ENCODE data around the gene TFAP2C.

The TFAP2C gene

DNA sequence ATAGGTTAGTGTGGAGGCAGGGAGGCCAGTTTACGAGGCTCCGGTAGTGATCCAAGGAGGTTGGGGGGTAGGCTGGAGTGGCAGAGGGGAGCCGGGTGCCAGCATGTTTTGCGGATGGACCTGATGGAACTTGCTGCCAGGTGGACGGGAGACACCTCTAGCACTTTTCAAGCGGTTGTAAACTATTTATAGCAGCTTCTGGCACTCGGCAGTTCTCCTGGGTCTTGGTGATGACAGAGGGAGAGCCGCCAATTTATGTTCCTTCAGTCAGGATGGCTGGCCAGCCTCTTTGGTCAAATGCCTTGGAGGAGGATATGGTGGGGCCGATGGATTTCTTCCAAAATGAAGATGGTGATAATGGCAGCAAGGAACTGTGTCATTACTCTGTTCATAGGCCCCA, 28.8 kb downstream of the TFAP2C start:
- TF ChIP-seq POLR2AphosphoS5 (IDR thresholded peaks at IDR 0.05; ENCODE audit: low read depth, low read length): no peak
- no peak for TF ChIP-seq SIN3A (IDR thresholded peaks at IDR 0.05; ENCODE audit: borderline replicate concordance, insufficient read depth, low read length)
- TF ChIP-seq TAF1 (IDR thresholded peaks at IDR 0.05; ENCODE audit: borderline replicate concordance, insufficient read depth, low read length): no peak
- no peak for TF ChIP-seq FOXP2 (optimal IDR thresholded peaks at IDR 0.05; ENCODE audit: borderline replicate concordance, extremely low read depth, extremely low read length, insufficient read depth)
- TF ChIP-seq, protein P1, sequence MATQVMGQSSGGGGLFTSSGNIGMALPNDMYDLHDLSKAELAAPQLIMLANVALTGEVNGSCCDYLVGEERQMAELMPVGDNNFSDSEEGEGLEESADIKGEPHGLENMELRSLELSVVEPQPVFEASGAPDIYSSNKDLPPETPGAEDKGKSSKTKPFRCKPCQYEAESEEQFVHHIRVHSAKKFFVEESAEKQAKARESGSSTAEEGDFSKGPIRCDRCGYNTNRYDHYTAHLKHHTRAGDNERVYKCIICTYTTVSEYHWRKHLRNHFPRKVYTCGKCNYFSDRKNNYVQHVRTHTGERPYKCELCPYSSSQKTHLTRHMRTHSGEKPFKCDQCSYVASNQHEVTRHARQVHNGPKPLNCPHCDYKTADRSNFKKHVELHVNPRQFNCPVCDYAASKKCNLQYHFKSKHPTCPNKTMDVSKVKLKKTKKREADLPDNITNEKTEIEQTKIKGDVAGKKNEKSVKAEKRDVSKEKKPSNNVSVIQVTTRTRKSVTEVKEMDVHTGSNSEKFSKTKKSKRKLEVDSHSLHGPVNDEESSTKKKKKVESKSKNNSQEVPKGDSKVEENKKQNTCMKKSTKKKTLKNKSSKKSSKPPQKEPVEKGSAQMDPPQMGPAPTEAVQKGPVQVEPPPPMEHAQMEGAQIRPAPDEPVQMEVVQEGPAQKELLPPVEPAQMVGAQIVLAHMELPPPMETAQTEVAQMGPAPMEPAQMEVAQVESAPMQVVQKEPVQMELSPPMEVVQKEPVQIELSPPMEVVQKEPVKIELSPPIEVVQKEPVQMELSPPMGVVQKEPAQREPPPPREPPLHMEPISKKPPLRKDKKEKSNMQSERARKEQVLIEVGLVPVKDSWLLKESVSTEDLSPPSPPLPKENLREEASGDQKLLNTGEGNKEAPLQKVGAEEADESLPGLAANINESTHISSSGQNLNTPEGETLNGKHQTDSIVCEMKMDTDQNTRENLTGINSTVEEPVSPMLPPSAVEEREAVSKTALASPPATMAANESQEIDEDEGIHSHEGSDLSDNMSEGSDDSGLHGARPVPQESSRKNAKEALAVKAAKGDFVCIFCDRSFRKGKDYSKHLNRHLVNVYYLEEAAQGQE (IDR thresholded peaks at IDR 0.05; ENCODE audit: insufficient read depth in 1 of 2, low read depth in 2 of 2, low read length in 2 of 2): no peak

GRCh38 chr20:56663660-56664059, 34.6 kb downstream of the TFAP2C start:
- TF ChIP-seq, protein P1 (IDR thresholded peaks at IDR 0.05; ENCODE audit: insufficient read depth in 1 of 2, low read depth in 2 of 2, low read length in 2 of 2): no peak
- no peak for TF ChIP-seq SIN3A (IDR thresholded peaks at IDR 0.05; ENCODE audit: borderline replicate concordance, insufficient read depth, low read length)
- TF ChIP-seq POLR2AphosphoS5 (IDR thresholded peaks at IDR 0.05; ENCODE audit: low read depth, low read length): no peak
- no peak for TF ChIP-seq TAF1 (IDR thresholded peaks at IDR 0.05; ENCODE audit: borderline replicate concordance, insufficient read depth, low read length)
- TF ChIP-seq FOXP2 (optimal IDR thresholded peaks at IDR 0.05; ENCODE audit: borderline replicate concordance, extremely low read depth, extremely low read length, insufficient read depth): no peak

DNA sequence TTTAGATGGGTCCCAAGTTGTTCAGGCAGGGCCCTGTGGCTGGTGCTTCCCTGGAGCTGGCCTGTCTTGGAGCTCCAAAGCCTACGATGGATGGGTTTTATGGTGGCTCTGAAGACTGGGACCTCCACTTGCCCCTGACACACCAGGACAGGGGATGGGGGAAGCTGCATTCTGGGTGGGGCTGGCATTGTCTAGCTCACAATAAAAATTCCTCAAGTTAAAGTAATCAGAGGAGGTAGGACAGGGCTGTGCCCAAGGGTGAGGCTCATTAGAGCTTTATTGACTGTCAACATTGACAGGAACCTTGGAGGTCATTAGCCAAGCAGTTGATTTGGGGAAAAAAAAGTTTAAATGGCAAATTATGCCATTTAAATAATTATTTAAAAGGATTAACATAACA, 35.7 kb downstream of the TFAP2C start:
- TF ChIP-seq FOXP2 (optimal IDR thresholded peaks at IDR 0.05; ENCODE audit: borderline replicate concordance, extremely low read depth, extremely low read length, insufficient read depth): no peak
- TF ChIP-seq POLR2AphosphoS5 (IDR thresholded peaks at IDR 0.05; ENCODE audit: low read depth, low read length): no peak
- TF ChIP-seq, protein P1 (IDR thresholded peaks at IDR 0.05; ENCODE audit: insufficient read depth in 1 of 2, low read depth in 2 of 2, low read length in 2 of 2): no peak
- no peak for TF ChIP-seq SIN3A (IDR thresholded peaks at IDR 0.05; ENCODE audit: borderline replicate concordance, insufficient read depth, low read length)
- no peak for TF ChIP-seq TAF1 (IDR thresholded peaks at IDR 0.05; ENCODE audit: borderline replicate concordance, insufficient read depth, low read length)

DNA sequence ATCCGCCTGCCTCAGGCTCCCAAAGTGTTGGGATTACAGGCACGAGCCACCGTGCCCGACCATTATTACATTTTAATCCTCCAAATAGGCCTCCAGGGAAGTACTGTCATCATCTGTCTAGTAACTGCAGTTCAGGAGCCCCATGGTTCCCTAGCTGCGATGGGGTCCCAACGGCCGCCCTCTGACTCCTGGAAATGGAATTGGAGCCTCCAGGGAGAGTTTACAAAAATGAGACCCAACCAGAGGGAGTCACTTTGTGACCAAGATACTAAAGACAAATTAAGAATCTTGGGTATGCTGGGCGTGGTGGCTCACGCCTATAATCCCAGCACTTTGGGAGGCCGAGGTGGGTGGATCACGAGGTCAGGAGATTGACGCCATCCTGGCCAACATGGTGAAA, 36.7 kb downstream of the TFAP2C start:
- no peak for TF ChIP-seq FOXP2 (optimal IDR thresholded peaks at IDR 0.05; ENCODE audit: borderline replicate concordance, extremely low read depth, extremely low read length, insufficient read depth)
- no peak for TF ChIP-seq POLR2AphosphoS5 (IDR thresholded peaks at IDR 0.05; ENCODE audit: low read depth, low read length)
- TF ChIP-seq, protein P1 (IDR thresholded peaks at IDR 0.05; ENCODE audit: insufficient read depth in 1 of 2, low read depth in 2 of 2, low read length in 2 of 2): no peak
- TF ChIP-seq TAF1 (IDR thresholded peaks at IDR 0.05; ENCODE audit: borderline replicate concordance, insufficient read depth, low read length): no peak
- TF ChIP-seq SIN3A (IDR thresholded peaks at IDR 0.05; ENCODE audit: borderline replicate concordance, insufficient read depth, low read length): no peak

GRCh38 chr20:56673450-56673849, 44.3 kb downstream of the TFAP2C start:
- TF ChIP-seq POLR2AphosphoS5 (IDR thresholded peaks at IDR 0.05; ENCODE audit: low read depth, low read length) (no peak), TAF1 (IDR thresholded peaks at IDR 0.05; ENCODE audit: borderline replicate concordance, insufficient read depth, low read length) (no peak), FOXP2 (optimal IDR thresholded peaks at IDR 0.05; ENCODE audit: borderline replicate concordance, extremely low read depth, extremely low read length, insufficient read depth) (no peak), SIN3A (IDR thresholded peaks at IDR 0.05; ENCODE audit: borderline replicate concordance, insufficient read depth, low read length) (no peak)
- TF ChIP-seq, protein P1 (IDR thresholded peaks at IDR 0.05; ENCODE audit: insufficient read depth in 1 of 2, low read depth in 2 of 2, low read length in 2 of 2): no peak

All from PFSK-1 (cell line).